ENCODE data around the gene PIKFYVE.
"Not testable (repeated sequence)": the region's sequence is repeated elsewhere in the genome, so short reads cannot be mapped to it uniquely, and the experiment has no call there.

Gene PIKFYVE

DNA sequence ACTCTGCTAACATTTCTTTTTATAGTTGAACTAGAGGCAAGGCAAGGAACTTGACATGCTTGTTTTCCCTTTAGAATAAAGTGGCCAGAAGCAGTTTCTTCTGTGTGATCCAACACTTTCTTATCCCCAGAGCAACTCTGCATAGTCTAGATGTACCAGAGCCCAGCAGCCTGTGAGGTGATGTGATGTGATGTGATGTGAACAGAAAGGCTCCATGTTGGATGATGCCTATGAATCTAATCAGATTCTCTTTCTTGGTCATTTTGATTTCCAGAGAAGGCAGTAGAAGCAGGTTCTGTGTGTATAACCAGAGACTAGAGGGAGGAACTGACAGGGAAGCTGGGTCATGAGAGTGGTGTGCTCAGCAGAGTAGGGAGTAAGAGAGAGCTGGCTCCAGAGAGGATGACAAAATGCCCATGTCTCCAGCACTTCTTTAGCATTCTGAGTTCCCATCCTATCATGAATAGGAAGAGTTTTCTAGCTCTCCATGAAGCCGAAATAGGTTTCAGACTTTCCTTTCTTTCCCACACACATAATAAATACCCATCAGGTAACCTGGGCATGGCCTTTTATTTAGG is 109.5 kb downstream of the PIKFYVE start:
- Histone ChIP-seq H3K4me3 (ENCODE audit: low read depth, low read length) (no peak overlapping the region), H3K27me3 (replicated peaks) (peaks cover 2% of the 10 kb centered on the region), H3K36me3 (replicated peaks) (no peaks in the 10 kb centered on the region), H3K27ac (no peak overlapping the region)
- in situ Hi-C loops (cut with HindIII; ENCODE audit: low pct_ligation_motif_present, low sequenced_read_pairs) = no loop called here
- no peak for DNase-seq
- TF ChIP-seq CTCF (IDR thresholded peaks at IDR 0.05; ENCODE audit: low read depth, low read length, missing control alignments) = no peak

- H3K27ac ChIP-seq; in situ Hi-C loops (cut with HindIII; ENCODE audit: low pct_ligation_motif_present, low sequenced_read_pairs); H3K4me3 ChIP-seq (ENCODE audit: low read depth, low read length); DNase-seq; H3K27me3 ChIP-seq (replicated peaks); H3K36me3 ChIP-seq (replicated peaks): not testable (repeated sequence)
Measured at GRCh38 chr2:208377344-208377860, 111.3 kb downstream of the PIKFYVE start.

DNA sequence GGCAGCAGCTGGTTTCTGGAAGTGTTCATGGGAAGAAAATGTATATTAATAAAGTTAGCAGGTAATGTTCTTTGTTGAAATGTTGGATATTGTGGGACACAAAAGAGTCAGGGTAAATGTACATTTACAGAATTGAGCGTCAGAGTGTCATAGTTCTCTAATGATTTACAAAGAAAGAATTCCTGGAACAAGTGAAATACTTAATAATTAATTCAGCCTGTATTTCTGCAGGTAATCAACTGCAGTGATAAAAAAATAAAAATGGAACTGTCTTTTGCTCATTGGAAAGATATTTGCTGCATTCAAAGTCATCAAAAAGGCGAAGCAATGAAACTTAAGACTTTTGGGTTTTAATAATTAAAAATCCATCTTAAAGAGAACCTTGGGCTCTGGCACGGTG is 113.1 kb downstream of the PIKFYVE start:
- Histone ChIP-seq H3K4me3 (ENCODE audit: low read depth, low read length) (no peak overlapping the region), H3K27me3 (replicated peaks) (peaks cover 6% of the 10 kb centered on the region), H3K27ac (no peak overlapping the region), H3K36me3 (replicated peaks) (no peaks in the 10 kb centered on the region)
- TF ChIP-seq CTCF (IDR thresholded peaks at IDR 0.05; ENCODE audit: low read depth, low read length, missing control alignments) = no peak
- no peak for DNase-seq
- in situ Hi-C loops (cut with HindIII; ENCODE audit: low pct_ligation_motif_present, low sequenced_read_pairs) = no loop called here

DNA sequence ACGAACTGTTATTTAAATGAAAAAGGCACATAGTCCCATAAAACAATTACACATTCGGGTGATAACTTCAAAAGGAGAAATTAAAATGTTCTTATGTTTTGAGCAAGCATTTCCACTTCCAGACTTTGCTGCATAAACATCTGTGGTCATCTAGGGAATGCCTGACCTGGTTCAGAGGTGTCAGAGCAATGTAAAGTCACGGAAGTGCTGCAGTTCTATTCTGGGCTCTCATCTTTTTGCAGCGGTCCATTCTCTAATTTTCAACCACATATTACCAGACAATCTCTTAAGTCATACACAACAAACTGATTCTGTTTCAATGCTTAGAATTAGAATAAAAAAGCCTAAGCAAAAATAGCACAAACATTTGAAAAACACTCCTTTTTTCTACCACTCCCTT is 118.6 kb downstream of the PIKFYVE start:
- H3K36me3 ChIP-seq (replicated peaks) = no peaks in the 10 kb centered on the region
- no peak overlapping the region for H3K4me3 ChIP-seq (ENCODE audit: low read depth, low read length)
- no peak for TF ChIP-seq CTCF (IDR thresholded peaks at IDR 0.05; ENCODE audit: low read depth, low read length, missing control alignments)
- no peak for DNase-seq
- no peak overlapping the region for H3K27ac ChIP-seq
- H3K27me3 ChIP-seq (replicated peaks) = peaks cover 5% of the 10 kb centered on the region
- in situ Hi-C loops (cut with HindIII; ENCODE audit: low pct_ligation_motif_present, low sequenced_read_pairs) = no loop called here

GRCh38 chr2:208386541-208386940 is 120.5 kb downstream of the PIKFYVE start:
- in situ Hi-C loops (cut with HindIII; ENCODE audit: low pct_ligation_motif_present, low sequenced_read_pairs) = no loop called here
- Histone ChIP-seq H3K27me3 (replicated peaks) (peaks cover 5% of the 10 kb centered on the region), H3K36me3 (replicated peaks) (no peaks in the 10 kb centered on the region), H3K27ac (no peak overlapping the region), H3K4me3 (ENCODE audit: low read depth, low read length) (no peak overlapping the region)
- TF ChIP-seq CTCF (IDR thresholded peaks at IDR 0.05; ENCODE audit: low read depth, low read length, missing control alignments) = no peak
- no peak for DNase-seq

DNA sequence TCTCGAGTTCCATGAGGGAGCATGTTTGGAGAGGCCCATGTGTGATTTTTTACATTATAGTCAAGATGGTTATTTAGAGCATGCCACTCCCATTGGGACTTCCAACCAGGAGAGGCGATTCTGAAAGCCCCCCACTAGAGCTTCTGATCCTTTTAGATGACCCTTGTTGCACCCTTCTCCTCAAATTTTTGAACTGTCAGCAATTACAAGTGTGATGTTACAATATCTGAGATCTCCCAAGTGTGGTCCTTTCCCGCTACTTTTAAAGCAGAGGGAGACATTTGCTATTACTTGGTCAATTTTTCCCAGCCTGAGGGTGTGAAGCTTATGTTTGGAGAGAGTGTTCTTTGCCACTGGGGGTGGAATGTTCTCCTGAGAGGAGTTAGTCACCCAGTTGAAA is 123.9 kb downstream of the PIKFYVE start:
- DNase-seq = no peak
- Histone ChIP-seq H3K36me3 (replicated peaks) (no peaks in the 10 kb centered on the region), H3K27me3 (replicated peaks) (no peaks in the 10 kb centered on the region), H3K4me3 (ENCODE audit: low read depth, low read length) (no peak overlapping the region), H3K27ac (no peak overlapping the region)
- TF ChIP-seq CTCF (IDR thresholded peaks at IDR 0.05; ENCODE audit: low read depth, low read length, missing control alignments) = no peak
- in situ Hi-C loops (cut with HindIII; ENCODE audit: low pct_ligation_motif_present, low sequenced_read_pairs) = no loop called here

Measured in brain microvascular endothelial cell (primary cell).